IMR-90 (cell line): ENCODE results near the gene MEF2B. TPM values are rescaled to one million over a fixed set of nuclear protein-coding genes. Genes with fewer than 3 reads are reported as not detected.

ENCODE experiments used
- ATAC-seq: fragments of 200-7000 bp; cut with Tn5 transposase; 2 replicates; pipeline ENCODE4 v1.9.1; 2020; ENCODE audit warnings: low read depth, mild to moderate bottlenecking, moderate library complexity
- BruUV-seq: library from RNA; stranded (reverse); fragments of 400-500 nt; replicated peaks from 2 replicates; lab custom pipeline; 2021; lab: Mats Ljungman, UMichigan
- CTCF ChIA-PET: fragments of 300-600 bp; formaldehyde crosslinking; extraction: SDS; loops from one replicate; lab custom pipeline; 2021; ENCODE audit warnings: antibody characterized with exemption; lab: Yijun Ruan, JAX
- POLR2A ChIA-PET: fragments of 300-600 bp; sonication (Branson Sonifier 250); formaldehyde crosslinking; loops from one replicate; lab custom pipeline; 2022; ENCODE audit warnings: antibody characterized with exemption; ENCODE audit not compliant: unreplicated experiment; lab: Charles Lee
- DNase-seq: peaks from one replicate; pipeline ENCODE4 v3.0.0; 2013
- H2AFZ ChIP-seq: replicated peaks from 2 replicates; pipeline ENCODE3; 2013; ENCODE audit warnings: low read length, mild to moderate bottlenecking; ENCODE audit not compliant: poor library complexity
- H2AK5ac ChIP-seq: 2 replicates; pipeline ENCODE4 v1.6.1; 2013; ENCODE audit warnings: low read depth, low read length, inconsistent platforms
- H2AK9ac ChIP-seq: replicated peaks from 2 replicates; pipeline ENCODE3; 2013; ENCODE audit warnings: mild to moderate bottlenecking, low read depth, low read length, moderate library complexity; ENCODE audit not compliant: poor library complexity
- H2BK120ac ChIP-seq: 2 replicates; pipeline ENCODE4 v1.6.1; 2013; ENCODE audit warnings: low read depth, low read length, inconsistent platforms
- H2BK15ac ChIP-seq: 3 replicates; pipeline ENCODE4 v1.6.1; 2013; ENCODE audit warnings: low read depth, low read length, inconsistent platforms
- H2BK20ac ChIP-seq: 2 replicates; pipeline ENCODE4 v1.6.1; 2013; ENCODE audit warnings: low read depth, mild to moderate bottlenecking, inconsistent platforms, low read length, moderate library complexity
- H2BK5ac ChIP-seq: 2 replicates; pipeline ENCODE4 v1.6.1; 2013; ENCODE audit warnings: mild to moderate bottlenecking, low read depth, low read length, inconsistent platforms; ENCODE audit not compliant: poor library complexity, severe bottlenecking
- H3K14ac ChIP-seq: replicated peaks from 2 replicates; pipeline ENCODE4 v1.6.1; 2013; ENCODE audit warnings: low read depth, low read length, inconsistent platforms
- H3K18ac ChIP-seq: 2 replicates; pipeline ENCODE4 v1.6.1; 2013; ENCODE audit warnings: low read depth, low read length, control low read depth
- H3K23ac ChIP-seq: 2 replicates; pipeline ENCODE4 v1.6.1; 2013; ENCODE audit warnings: low read depth, low read length, inconsistent platforms
- H3K27ac ChIP-seq: 2 replicates; pipeline ENCODE4 v1.5.1; 2013; ENCODE audit warnings: mild to moderate bottlenecking, control low read depth, low read length; ENCODE audit not compliant: insufficient read depth
- H3K27me3 ChIP-seq: 2 replicates; pipeline ENCODE4 v1.6.1; 2013; ENCODE audit warnings: low read length; ENCODE audit not compliant: control insufficient read depth, insufficient read depth
- H3K36me3 ChIP-seq: 2 replicates; pipeline ENCODE4 v1.6.1; 2013; ENCODE audit warnings: low read length, mixed read lengths; ENCODE audit not compliant: control insufficient read depth, insufficient read depth
- H3K4ac ChIP-seq: 2 replicates; pipeline ENCODE4 v1.6.1; 2013; ENCODE audit warnings: low read depth, low read length, inconsistent platforms
- H3K4me1 ChIP-seq: 2 replicates; pipeline ENCODE4 v1.6.1; 2013; ENCODE audit warnings: low read length, mixed read lengths; ENCODE audit not compliant: control insufficient read depth, insufficient read depth
- H3K4me2 ChIP-seq: 2 replicates; pipeline ENCODE4 v1.6.1; 2013; ENCODE audit warnings: low read depth, mild to moderate bottlenecking, control low read depth, low read length, moderate library complexity
- H3K4me3 ChIP-seq: 2 replicates; pipeline ENCODE4 v1.5.1; 2013; ENCODE audit warnings: low read depth, mild to moderate bottlenecking, control low read depth, low read length, moderate library complexity; ENCODE audit not compliant: insufficient read depth
- H3K56ac ChIP-seq: 2 replicates; pipeline ENCODE4 v1.6.1; 2013; ENCODE audit warnings: low read length, inconsistent platforms; ENCODE audit not compliant: insufficient read depth; ENCODE audit errors: extremely low read depth
- H3K79me1 ChIP-seq, 2 experiments: 2 replicates each; pipeline ENCODE4 v1.6.1; 2013; ENCODE audit warnings: low read length in 2 of 2, inconsistent platforms in 1 of 2, low read depth in 1 of 2
- H3K9ac ChIP-seq: 2 replicates; pipeline ENCODE4 v1.6.1; 2013; ENCODE audit warnings: low read depth, low read length, control low read depth
- H3K9me1 ChIP-seq: 2 replicates; pipeline ENCODE4 v1.6.1; 2013; ENCODE audit warnings: low read length, inconsistent platforms; ENCODE audit not compliant: insufficient read depth
- H3K9me3 ChIP-seq: 2 replicates; pipeline ENCODE4 v1.6.1; 2013; ENCODE audit warnings: low read length; ENCODE audit not compliant: control insufficient read depth, insufficient read depth
- H4K20me1 ChIP-seq: 2 replicates; pipeline ENCODE4 v1.6.1; 2013; ENCODE audit warnings: low read length, inconsistent platforms; ENCODE audit not compliant: insufficient read depth
- H4K5ac ChIP-seq: 2 replicates; pipeline ENCODE4 v1.6.1; 2013; ENCODE audit warnings: mild to moderate bottlenecking, low read depth, low read length, control low read depth
- H4K8ac ChIP-seq, 2 experiments: 2 replicates each; pipeline ENCODE4 v1.6.1; 2013; ENCODE audit warnings: low read depth in 2 of 2, low read length in 2 of 2, control low read depth in 1 of 2, inconsistent platforms in 1 of 2
- H4K91ac ChIP-seq: 2 replicates; pipeline ENCODE4 v1.6.1; 2013; ENCODE audit warnings: low read depth, low read length, inconsistent platforms; ENCODE audit not compliant: insufficient read depth
- CHD1 ChIP-seq: IDR thresholded peaks from 2 replicates; pipeline ENCODE4 v1.6.1; 2012; ENCODE audit warnings: low read depth, low read length, improper control_type of control experiment
- ELK1 ChIP-seq: fragments of 150-350 bp; IDR thresholded peaks from 2 replicates; pipeline ENCODE4 v1.6.1; 2016; ENCODE audit warnings: low read depth, mild to moderate bottlenecking, low read length, moderate library complexity, borderline replicate concordance
- MAZ ChIP-seq: IDR thresholded peaks from 2 replicates; pipeline ENCODE4 v1.6.1; 2012; ENCODE audit warnings: low read depth, mild to moderate bottlenecking, low read length, improper control_type of control experiment, moderate library complexity, borderline replicate concordance
- MXI1 ChIP-seq: IDR thresholded peaks from 2 replicates; pipeline ENCODE4 v1.6.1; 2012; ENCODE audit warnings: low read depth, mild to moderate bottlenecking, low read length, moderate library complexity, borderline replicate concordance
- RAD21 ChIP-seq: IDR thresholded peaks from 2 replicates; pipeline ENCODE4 v1.6.1; 2012; ENCODE audit warnings: low read length, improper control_type of control experiment
- USF2 ChIP-seq: fragments of 150-350 bp; IDR thresholded peaks from 2 replicates; pipeline ENCODE4 v1.6.1; 2017; ENCODE audit warnings: mild to moderate bottlenecking, antibody characterized with exemption, low read length, low read depth
- WGBS, 2 experiments: methylation state at CpG; one replicate each; pipeline versions ENCODE4 v1.1.5 to v1.1.7; 2013; ENCODE audit warnings: missing lambda C conversion rate in 2 of 2; ENCODE audit not compliant: insufficient read length in 1 of 2; ENCODE audit errors: extremely low coverage in 2 of 2; 5-methylcytosine and 5-hydroxymethylcytosine counted together
- dilution Hi-C: fragments of 300-500 bp; cut with HindIII; formaldehyde crosslinking; loops from one replicate; pipeline ENCODE4 v1.14.3; 2018; ENCODE audit warnings: low sequenced_read_pairs; ENCODE audit not compliant: unreplicated experiment
- in situ Hi-C: fragments of 300-500 bp; cut with MboI; formaldehyde crosslinking; loops from 3 replicates; pipeline ENCODE4 v1.14.3; 2019; ENCODE audit warnings: low sequenced_read_pairs, inconsistent platforms, mixed read lengths
- intact Hi-C: fragments of 100-400 bp; cut with micrococcal nuclease; formaldehyde crosslinking; loops from 2 replicates; pipeline ENCODE4 v1.10.0; 2022
- polyA plus RNA-seq, 3 experiments: library from polyadenylated mRNA; depleted of rRNA; stranded (reverse); fragments of >200 nt; gene quantifications; 2 replicates each; pipeline ENCODE4 v1.2.3, GENCODE V29; 2012; ENCODE audit warnings: low replicate concordance in 1 of 3
- total RNA-seq: library from RNA; depleted of rRNA; stranded (reverse); fragments of >200 nt; gene quantifications from 2 replicates; pipeline ENCODE4 v1.2.3, GENCODE V29; 2012

Gene MEF2B
- total and polyA plus RNA-seq, 2 of the 4 experiments (the other 2 are of a cell fraction) = 0.18 to 0.94 TPM

GRCh38 chr19:19119325-19120237, 50.5 kb downstream of the MEF2B start:
- TF ChIP-seq CHD1 (no peak), MXI1 (no peak), ELK1 (no peak), USF2 (no peak), MAZ (no peak), RAD21 (no peak)
- H3K9me3 ChIP-seq = 0 out of 2 replicates have a peak, but pooled peaks cover 2% of the 10 kb centered on the region
- H2BK5ac ChIP-seq = no peak overlapping the region
- no peak overlapping the region for H3K18ac ChIP-seq
- no peak overlapping the region for H3K4me3 ChIP-seq
- no peak overlapping the region for H3K4me2 ChIP-seq
- no peak overlapping the region for H4K5ac ChIP-seq
- in situ Hi-C loops = no loop called here
- no peak overlapping the region for H2BK120ac ChIP-seq
- H3K9ac ChIP-seq = no peak overlapping the region
- H2AFZ ChIP-seq = peak overlapping the region; percentile 14
- no TSS peak for BruUV-seq
- POLR2A ChIA-PET = no interaction called here
- no peak overlapping the region for H3K23ac ChIP-seq
- H3K27me3 ChIP-seq = no peaks in the 10 kb centered on the region
- WGBS, 2 experiments = 87% methylated on average over 10 of the region's 39 CpGs; no CpG with 5 or more reads in 1 of the 2 experiments
- H3K9me1 ChIP-seq = no peaks in the 10 kb centered on the region
- CTCF ChIA-PET = no interaction called here
- H3K14ac ChIP-seq = no peak overlapping the region
- intact Hi-C loops = no loop called here
- dilution Hi-C loops = no loop called here
- H3K4me1 ChIP-seq = no peaks in the 10 kb centered on the region
- DNase-seq (no peak), ATAC-seq (no peak)
- H4K20me1 ChIP-seq = no peaks in the 10 kb centered on the region
- no peak overlapping the region for H4K8ac ChIP-seq
- no peak overlapping the region for H3K56ac ChIP-seq
- peaks cover 12% of the 10 kb centered on the region; the same call in 1 of the 2 replicates for H3K36me3 ChIP-seq
- H2BK20ac ChIP-seq = no peak overlapping the region
- no peaks in the 10 kb centered on the region for H3K79me1 ChIP-seq
- no peak overlapping the region for H2AK5ac ChIP-seq
- no peak overlapping the region for H3K4ac ChIP-seq
- no peak overlapping the region for H4K91ac ChIP-seq
- no peak overlapping the region for H3K27ac ChIP-seq
- peak overlapping the region; percentile 55 for H2AK9ac ChIP-seq
- H2BK15ac ChIP-seq = no peak overlapping the region
